GM23338 (cell line): ENCODE measurements around the gene CUX1.
A peak's percentile ranks its signal among the peaks of the same experiment; 100 is the strongest.

Source experiments
- CTCF ChIP-seq, 2 experiments: fragments of 200-600 bp in 1 of 2; sonication (generic) in 1 of 2; conservative IDR thresholded peaks; 2 replicates each; pipeline versions ENCODE4 v1.5.1 to v1.6.1; 2016 to 2017; ENCODE audit warnings: antibody characterized with exemption in 2 of 2, low read depth in 2 of 2, mild to moderate bottlenecking in 2 of 2, moderate library complexity in 1 of 2
- EZH2 ChIP-seq: fragments of 200-600 bp; sonication (generic); IDR thresholded peaks from one replicate; pipeline ENCODE4 v1.8.0; 2017; ENCODE audit warnings: antibody characterized with exemption, mild to moderate bottlenecking, low read depth; ENCODE audit not compliant: unreplicated experiment
- EZH2phosphoT487 ChIP-seq: fragments of 200-600 bp; sonication (generic); IDR thresholded peaks from one replicate; pipeline ENCODE4 v1.8.1; 2018; ENCODE audit warnings: antibody characterized with exemption; ENCODE audit not compliant: unreplicated experiment
- JUNB ChIP-seq: IDR thresholded peaks from one replicate; pipeline ENCODE4 v1.6.1; 2016; ENCODE audit warnings: antibody characterized with exemption; ENCODE audit not compliant: unreplicated experiment
- NANOG ChIP-seq: IDR thresholded peaks from 2 replicates; pipeline ENCODE4 v1.6.1; 2016; ENCODE audit warnings: antibody characterized with exemption, borderline replicate concordance
- POLR2AphosphoS5 ChIP-seq: IDR thresholded peaks from 2 replicates; pipeline ENCODE4 v1.6.1; 2016; ENCODE audit warnings: antibody characterized with exemption, low read depth
- REST ChIP-seq: IDR thresholded peaks from one replicate; pipeline ENCODE4 v1.6.1; 2018; ENCODE audit warnings: antibody characterized with exemption; ENCODE audit not compliant: unreplicated experiment

GRCh38 chr7:102286237-102287110 lies 469.0 kb downstream of the CUX1 start, which contains the start of gene SH2B2:
- peak in 1 of 2 experiments; percentile 11; a peak in 1 of 4 replicates for TF ChIP-seq CTCF (conservative IDR thresholded peaks at IDR 0.05; ENCODE audit: low read depth in 2 of 2)
- no peak for TF ChIP-seq EZH2
- no peak for TF ChIP-seq EZH2phosphoT487
- no peak for TF ChIP-seq NANOG
- TF ChIP-seq POLR2AphosphoS5 = peak; percentile 81
- no peak for TF ChIP-seq JUNB
- no peak for TF ChIP-seq REST
